ENCODE results near the gene NPRL2. TPM values are rescaled to one million over a fixed set of nuclear protein-coding genes. Genes with fewer than 3 reads are reported as not detected.

The NPRL2 gene
- total RNA-seq, 2 experiments from 2014 or later, result 55.8 to 58.2 TPM

- ATAC-seq (ENCODE audit: low read depth) (peak; percentile 99), DNase-seq (peak; percentile 93)
- peak overlapping the region; percentile 86 for H3K27ac Mint-ChIP-seq
- no peaks in the 10 kb centered on the region for H3K27me3 Mint-ChIP-seq
- no peaks in the 10 kb centered on the region for H3K9me3 Mint-ChIP-seq
- H3K36me3 Mint-ChIP-seq, result no peaks in the 10 kb centered on the region
- peaks cover 5% of the 10 kb centered on the region for H3K4me1 Mint-ChIP-seq
- peak overlapping the region; percentile 83 for H3K4me3 Mint-ChIP-seq
- POLR2A ChIA-PET, result interaction anchor here (0.6 to 2.1 kb wide), 7 partner anchors 11 to 246 kb away, joined by 3 to 15 read pairs (median 6); partner anchors contain the start of genes C3orf18, CISH, CYB561D2 and NPRL2
Measured at GRCh38 chr3:50365080-50365841, 14.7 kb upstream of the NPRL2 start.

- H3K27me3 Mint-ChIP-seq, result no peaks in the 10 kb centered on the region
- no peak for DNase-seq
Measured at GRCh38 chr3:50364573-50365079, 14.1 kb upstream of the NPRL2 start.

GRCh38 chr3:50359760-50360110 lies 9.2 kb upstream of the NPRL2 start:
- ATAC-seq (ENCODE audit: low read depth), result no peak
- H3K4me1 Mint-ChIP-seq, result peaks cover 32% of the 10 kb centered on the region
- peak overlapping the region; percentile 92 for H3K27ac Mint-ChIP-seq
- peaks cover 7% of the 10 kb centered on the region for H3K36me3 Mint-ChIP-seq
- no peaks in the 10 kb centered on the region for H3K27me3 Mint-ChIP-seq
- DNase-seq, result no peak
- no peaks in the 10 kb centered on the region for H3K9me3 Mint-ChIP-seq
- peak overlapping the region; percentile 96 for H3K4me3 Mint-ChIP-seq
- POLR2A ChIA-PET, result interaction anchor here (1.0 to 1.6 kb wide), 4 partner anchors 9 to 32 kb away, joined by 3 to 12 read pairs (median 5); partner anchors contain the start of genes CYB561D2, NPRL2, RASSF1 and TUSC2

More at GRCh38 chr3:50364573-50365079, 14.1 kb upstream of the NPRL2 start:
- Mint-ChIP-seq H3K36me3 (no peaks in the 10 kb centered on the region), H3K4me3 (peak overlapping the region; percentile 83), H3K9me3 (no peaks in the 10 kb centered on the region), H3K27ac (no peak overlapping the region), H3K4me1 (peaks cover 9% of the 10 kb centered on the region)
- peak; percentile 27 for ATAC-seq (ENCODE audit: low read depth)
- POLR2A ChIA-PET, result interaction anchor here (0.7 to 2.1 kb wide), 4 partner anchors 14 to 247 kb away, joined by 6 to 15 read pairs (median 8); partner anchors contain the start of genes C3orf18, CISH, CYB561D2 and NPRL2

- Mint-ChIP-seq H3K27ac (peak within 1 kb of the TSS; percentile 92), H3K9me3 (no peaks in the 10 kb centered on the region), H3K4me3 (peak within 1 kb of the TSS; percentile 96), H3K27me3 (no peaks in the 10 kb centered on the region), H3K36me3 (peaks cover 9% of the 10 kb centered on the region), H3K4me1 (peaks cover 32% of the 10 kb centered on the region)
- peak; percentile 86 for DNase-seq
- POLR2A ChIA-PET, result interaction anchor here (1.0 to 1.6 kb wide), 4 partner anchors 9 to 31 kb away, joined by 3 to 12 read pairs (median 5); partner anchors contain the start of genes CYB561D2, NPRL2, RASSF1 and TUSC2
- peak; percentile 99 for ATAC-seq (ENCODE audit: low read depth)
Measured at GRCh38 chr3:50358911-50359759, 8.6 kb upstream of the NPRL2 start, which contains the start of gene TMEM115. Gene TMEM115, minus strand, starts transcription at chr3:50359521. Its CDS starts 458 bp downstream, at chr3:50359063.

GRCh38 chr3:50358355-50358910 lies 7.9 kb upstream of the NPRL2 start:
- H3K36me3 Mint-ChIP-seq, result peaks cover 11% of the 10 kb centered on the region
- no peak for ATAC-seq (ENCODE audit: low read depth)
- H3K4me3 Mint-ChIP-seq, result peak overlapping the region; percentile 96
- peaks cover 32% of the 10 kb centered on the region for H3K4me1 Mint-ChIP-seq
- POLR2A ChIA-PET, result interaction anchor here (0.6 to 1.2 kb wide), 2 partner anchors 18 to 21 kb away, joined by 5 read pairs; partner anchors contain the start of gene RASSF1
- no peaks in the 10 kb centered on the region for H3K9me3 Mint-ChIP-seq
- no peaks in the 10 kb centered on the region for H3K27me3 Mint-ChIP-seq
- no peak for DNase-seq
- peak overlapping the region; percentile 88 for H3K27ac Mint-ChIP-seq

- Mint-ChIP-seq H3K36me3 (peaks cover 12% of the 10 kb centered on the region), H3K9me3 (no peaks in the 10 kb centered on the region), H3K27ac (peak overlapping the region; percentile 61), H3K27me3 (no peaks in the 10 kb centered on the region), H3K4me3 (peak overlapping the region; percentile 96), H3K4me1 (peaks cover 36% of the 10 kb centered on the region)
- ATAC-seq (ENCODE audit: low read depth) (no peak), DNase-seq (no peak)
- POLR2A ChIA-PET, result interaction anchor here (0.6 to 5.8 kb wide), 7 partner anchors 15 to 210 kb away, joined by 3 to 45 read pairs (median 4); partner anchors contain the start of genes C3orf18, RASSF1 and TUSC2
Measured at GRCh38 chr3:50357481-50357880, 6.9 kb upstream of the NPRL2 start.

- no peak for ATAC-seq (ENCODE audit: low read depth)
- Mint-ChIP-seq H3K4me3 (peak overlapping the region; percentile 96), H3K9me3 (no peaks in the 10 kb centered on the region), H3K27ac (no peak overlapping the region), H3K36me3 (peaks cover 12% of the 10 kb centered on the region), H3K27me3 (no peaks in the 10 kb centered on the region), H3K4me1 (peaks cover 37% of the 10 kb centered on the region)
- POLR2A ChIA-PET, result interaction anchor here (1.1 to 5.8 kb wide), 4 partner anchors 15 to 28 kb away, joined by 3 to 45 read pairs (median 6); partner anchors contain the start of genes RASSF1 and TUSC2
- no peak for DNase-seq
Measured at GRCh38 chr3:50356553-50356952, 6.0 kb upstream of the NPRL2 start.

GRCh38 chr3:50355829-50356552 lies 5.4 kb upstream of the NPRL2 start:
- DNase-seq (no peak), ATAC-seq (ENCODE audit: low read depth) (no peak)
- peaks cover 12% of the 10 kb centered on the region for H3K36me3 Mint-ChIP-seq
- H3K4me3 Mint-ChIP-seq, result peak overlapping the region; percentile 96
- no peaks in the 10 kb centered on the region for H3K27me3 Mint-ChIP-seq
- POLR2A ChIA-PET, result interaction anchor here (1.1 to 5.8 kb wide), 3 partner anchors 15 to 28 kb away, joined by 3 to 45 read pairs (median 9); partner anchors contain the start of genes RASSF1 and TUSC2
- peaks cover 42% of the 10 kb centered on the region for H3K4me1 Mint-ChIP-seq
- H3K27ac Mint-ChIP-seq, result no peak overlapping the region
- H3K9me3 Mint-ChIP-seq, result no peaks in the 10 kb centered on the region

- H3K36me3 Mint-ChIP-seq, result peaks cover 12% of the 10 kb centered on the region
- no peak for DNase-seq
- H3K27ac Mint-ChIP-seq, result no peak overlapping the region
- peaks cover 47% of the 10 kb centered on the region for H3K4me1 Mint-ChIP-seq
- H3K9me3 Mint-ChIP-seq, result no peaks in the 10 kb centered on the region
- no peaks in the 10 kb centered on the region for H3K27me3 Mint-ChIP-seq
- POLR2A ChIA-PET, result interaction anchor here (1.5 to 7.0 kb wide), 3 partner anchors 11 to 18 kb away, joined by 7 to 82 read pairs (median 45); partner anchors contain the start of gene RASSF1
- no peak for ATAC-seq (ENCODE audit: low read depth)
- H3K4me3 Mint-ChIP-seq, result no peak overlapping the region
Measured at GRCh38 chr3:50354850-50355249, 4.3 kb upstream of the NPRL2 start.

- ATAC-seq (ENCODE audit: low read depth) (no peak), DNase-seq (no peak)
- POLR2A ChIA-PET, result interaction anchor here (1.1 to 7.0 kb wide), 4 partner anchors 10 to 17 kb away, joined by 3 to 82 read pairs (median 26); partner anchors contain the start of gene RASSF1
- Mint-ChIP-seq H3K36me3 (peaks cover 12% of the 10 kb centered on the region), H3K4me3 (no peak overlapping the region), H3K27me3 (no peaks in the 10 kb centered on the region), H3K27ac (peak overlapping the region; percentile 18), H3K9me3 (no peaks in the 10 kb centered on the region), H3K4me1 (peaks cover 47% of the 10 kb centered on the region)
Measured at GRCh38 chr3:50354186-50354764, 3.7 kb upstream of the NPRL2 start.

GRCh38 chr3:50353245-50354004 lies 2.9 kb upstream of the NPRL2 start:
- Mint-ChIP-seq H3K4me1 (peaks cover 50% of the 10 kb centered on the region), H3K9me3 (no peaks in the 10 kb centered on the region), H3K36me3 (peaks cover 15% of the 10 kb centered on the region), H3K4me3 (no peak overlapping the region), H3K27ac (no peak overlapping the region), H3K27me3 (no peaks in the 10 kb centered on the region)
- POLR2A ChIA-PET, result interaction anchor here (0.6 to 7.0 kb wide), 7 partner anchors 9 to 248 kb away, joined by 3 to 82 read pairs (median 7); partner anchors contain the start of gene RASSF1
- no peak for ATAC-seq (ENCODE audit: low read depth)
- DNase-seq, result no peak

Data from activated naive CD8-positive, alpha-beta T cell treated with anti-CD3 and anti-CD28 coated beads, Interleukin-2, amount 10 ng/mL, durations not matched to agents 7 days and 5 days (primary cell).